Lower leg skin (tissue), 3 donors: Measurements from ENCODE around the gene ING3.

Experiments
- CTCF ChIP-seq, 3 donors: fragments of 450-650 bp; IDR thresholded peaks; one replicate each; pipeline ENCODE4 v1.5.1; 2016; ENCODE audit warnings: antibody characterized with exemption in 3 of 3, mild to moderate bottlenecking in 3 of 3, moderate library complexity in 2 of 3
- POLR2A ChIP-seq, 2 donors: fragments of 450-650 bp; IDR thresholded peaks; one replicate each; pipeline ENCODE4 v1.6.1; 2016 to 2017; ENCODE audit warnings: antibody characterized with exemption in 2 of 2, mild to moderate bottlenecking in 1 of 2, moderate library complexity in 1 of 2

- TF ChIP-seq CTCF (IDR thresholded peaks at IDR 0.05) = no peak
- no peak for TF ChIP-seq POLR2A (IDR thresholded peaks at IDR 0.05)
Observed at GRCh38 chr7:120998520-120998919, 47.9 kb downstream of the ING3 start.
